ENCODE results near the gene VRK2.
"Not testable (repeated sequence)": the region's sequence is repeated elsewhere in the genome, so short reads cannot be mapped to it uniquely, and the experiment has no call there.

VRK2 gene

DNA sequence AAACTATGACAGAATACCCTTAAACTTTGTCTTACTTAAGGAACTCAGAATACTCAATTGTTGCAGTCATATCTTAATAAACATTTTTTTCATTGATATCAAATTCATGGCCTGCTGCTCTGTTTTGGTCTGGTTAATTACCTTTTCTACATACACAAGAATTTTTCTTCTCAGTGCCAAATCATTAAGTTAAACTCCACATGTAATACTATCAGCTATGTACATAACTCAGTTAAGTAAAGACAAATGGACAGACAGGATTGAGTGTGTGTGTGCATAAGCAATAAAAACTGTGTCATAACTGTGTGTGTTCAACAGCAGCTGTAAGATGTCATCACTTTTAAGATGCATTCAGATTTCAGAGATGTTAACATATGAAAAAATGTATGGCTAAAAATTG lies 34.4 kb downstream of the VRK2 start:
- no peak overlapping the region for H3K27ac ChIP-seq (ENCODE audit: low read length)
- H3K27me3 ChIP-seq (ENCODE audit: low read depth, low read length) = no peaks in the 10 kb centered on the region
- H3K4me1 ChIP-seq (ENCODE audit: control insufficient read depth in 1 of 2, insufficient read depth in 2 of 2, low read length in 2 of 2) = no peaks in the 10 kb centered on the region
- H3K36me3 ChIP-seq (ENCODE audit: control insufficient read depth in 1 of 2, insufficient read depth in 2 of 2, low read length in 2 of 2) = no peaks in the 10 kb centered on the region
- no peak overlapping the region for H3K4me3 ChIP-seq (ENCODE audit: low read depth in 1 of 2, low read length in 2 of 2)
- H3K9me3 ChIP-seq (ENCODE audit: control insufficient read depth in 1 of 2, low read length in 2 of 2) = no peaks in the 10 kb centered on the region

- Histone ChIP-seq H3K4me1 (ENCODE audit: control insufficient read depth in 1 of 2, insufficient read depth in 2 of 2, low read length in 2 of 2) (no peaks in the 10 kb centered on the region), H3K4me3 (ENCODE audit: low read depth in 1 of 2, low read length in 2 of 2) (no peak overlapping the region), H3K9me3 (ENCODE audit: control insufficient read depth in 1 of 2, low read length in 2 of 2) (peaks cover 0 to 5% of the 10 kb centered on the region in 2 donors), H3K27me3 (ENCODE audit: low read depth, low read length) (no peaks in the 10 kb centered on the region), H3K27ac (ENCODE audit: low read length) (no peak overlapping the region), H3K36me3 (ENCODE audit: control insufficient read depth in 1 of 2, insufficient read depth in 2 of 2, low read length in 2 of 2) (peaks cover 5 to 25% of the 10 kb centered on the region in 2 donors)
Measured at GRCh38 chr2:58089081-58089480, 42.5 kb downstream of the VRK2 start.

DNA sequence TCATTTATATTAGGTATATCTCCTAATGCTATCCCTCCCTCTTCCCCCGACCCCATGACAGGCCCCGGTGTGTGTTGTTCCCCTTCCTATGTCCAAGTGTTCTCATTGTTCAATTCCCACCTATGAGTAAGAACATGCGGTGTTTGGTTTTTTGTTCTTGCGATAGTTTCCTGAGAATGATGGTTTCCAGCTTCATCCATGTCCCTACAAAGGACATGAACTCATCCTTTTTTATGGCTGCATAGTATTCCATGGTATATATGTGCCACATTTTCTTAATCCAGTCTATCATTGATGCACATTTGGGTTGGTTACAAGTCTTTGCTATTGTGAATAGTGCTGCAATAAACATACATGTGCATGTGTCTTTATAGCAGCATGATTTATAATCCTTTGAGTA lies 46.2 kb downstream of the VRK2 start:
- not testable (repeated sequence) for H3K4me3 ChIP-seq (ENCODE audit: low read depth in 1 of 2, low read length in 2 of 2); H3K27me3 ChIP-seq (ENCODE audit: low read depth, low read length); H3K4me1 ChIP-seq (ENCODE audit: control insufficient read depth in 1 of 2, insufficient read depth in 2 of 2, low read length in 2 of 2); H3K9me3 ChIP-seq (ENCODE audit: control insufficient read depth in 1 of 2, low read length in 2 of 2); H3K27ac ChIP-seq (ENCODE audit: low read length)
- peaks cover 5 to 25% of the 10 kb centered on the region in 2 donors for H3K36me3 ChIP-seq (ENCODE audit: control insufficient read depth in 1 of 2, insufficient read depth in 2 of 2, low read length in 2 of 2)

GRCh38 chr2:58097025-58097424 lies 50.4 kb downstream of the VRK2 start:
- H3K36me3 ChIP-seq (ENCODE audit: control insufficient read depth in 1 of 2, insufficient read depth in 2 of 2, low read length in 2 of 2) = peaks cover 0 to 3% of the 10 kb centered on the region in 2 donors

DNA sequence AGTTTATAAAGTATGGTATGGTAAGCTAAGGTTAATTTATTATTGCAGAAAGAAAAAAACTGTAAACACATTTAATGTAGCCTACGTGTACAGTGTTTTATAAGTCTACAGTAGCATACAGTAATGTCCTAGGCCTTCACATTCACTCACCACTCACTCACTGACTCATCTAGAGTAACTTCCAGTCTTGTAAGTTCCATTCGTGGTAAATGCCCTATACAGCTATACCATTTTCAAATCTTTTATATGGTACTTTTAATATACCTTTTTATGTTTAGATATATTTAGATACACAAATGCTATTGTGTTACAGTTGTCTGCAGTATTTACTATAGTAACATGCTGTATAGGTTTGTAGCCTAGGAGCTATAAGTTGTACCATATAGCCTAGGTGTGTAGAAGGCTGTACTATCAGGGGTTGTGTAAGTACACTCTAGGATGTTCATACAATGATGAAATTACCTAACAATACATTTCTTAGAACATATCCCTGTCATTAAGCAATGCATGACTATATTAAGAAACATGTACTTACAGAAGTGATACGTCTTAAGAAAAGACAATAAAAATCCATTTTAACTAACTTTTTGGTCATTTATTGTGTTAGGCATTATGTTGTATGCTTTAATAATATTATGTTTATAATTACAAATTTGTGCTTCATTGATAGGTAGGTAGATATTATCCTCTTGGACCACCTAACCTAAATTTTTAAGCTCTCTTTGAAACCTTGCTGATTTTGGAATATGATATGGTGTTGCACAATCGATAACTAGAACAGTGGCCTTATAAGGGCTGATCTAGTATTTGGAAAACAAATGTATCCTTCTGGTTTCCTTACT lies 51.9 kb downstream of the VRK2 start:
- Histone ChIP-seq H3K36me3 (ENCODE audit: control insufficient read depth in 1 of 2, insufficient read depth in 2 of 2, low read length in 2 of 2) (no peaks in the 10 kb centered on the region), H3K4me1 (ENCODE audit: control insufficient read depth in 1 of 2, insufficient read depth in 2 of 2, low read length in 2 of 2) (no peaks in the 10 kb centered on the region), H3K27ac (ENCODE audit: low read length) (no peak overlapping the region), H3K4me3 (ENCODE audit: low read depth in 1 of 2, low read length in 2 of 2) (no peak overlapping the region), H3K27me3 (ENCODE audit: low read depth, low read length) (no peaks in the 10 kb centered on the region), H3K9me3 (ENCODE audit: control insufficient read depth in 1 of 2, low read length in 2 of 2) (no peaks in the 10 kb centered on the region)

More at GRCh38 chr2:58097025-58097424, 50.4 kb downstream of the VRK2 start:
- no peaks in the 10 kb centered on the region for H3K27me3 ChIP-seq (ENCODE audit: low read depth, low read length)
- H3K4me3 ChIP-seq (ENCODE audit: low read depth in 1 of 2, low read length in 2 of 2) = no peak overlapping the region
- H3K4me1 ChIP-seq (ENCODE audit: control insufficient read depth in 1 of 2, insufficient read depth in 2 of 2, low read length in 2 of 2) = no peaks in the 10 kb centered on the region
- H3K9me3 ChIP-seq (ENCODE audit: control insufficient read depth in 1 of 2, low read length in 2 of 2) = peaks cover 0 to 4% of the 10 kb centered on the region in 2 donors
- H3K27ac ChIP-seq (ENCODE audit: low read length) = no peak overlapping the region

DNA sequence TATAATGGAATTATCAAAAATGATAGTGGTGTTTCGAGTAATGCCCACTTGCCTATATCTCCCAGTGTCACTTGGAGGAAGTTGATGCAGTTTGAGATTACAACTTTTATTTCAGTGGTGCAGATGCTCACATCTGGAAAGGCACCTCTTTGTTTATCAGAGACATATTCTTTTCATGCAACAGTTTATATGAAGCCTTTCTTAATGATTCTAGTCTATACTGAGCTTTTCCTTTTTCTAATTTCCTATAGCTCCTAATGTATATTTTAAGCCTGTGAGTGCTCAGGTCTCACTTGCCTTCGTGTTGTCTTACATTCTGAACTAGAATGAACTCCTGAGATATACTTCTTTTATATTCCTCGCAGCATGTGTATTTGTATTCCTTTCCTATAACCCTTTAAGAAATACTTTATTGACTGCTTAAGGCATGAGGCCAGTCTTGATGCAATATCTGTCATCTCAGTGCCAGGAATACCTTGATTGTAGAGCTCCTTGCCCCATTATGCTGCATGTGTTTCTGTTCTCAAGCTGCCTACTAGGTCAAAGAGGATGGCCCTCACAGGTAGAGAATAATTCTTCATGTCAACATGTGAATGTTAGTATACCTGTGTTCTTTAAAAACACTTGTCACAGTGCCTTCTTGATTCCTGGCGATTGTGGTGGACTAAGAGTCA lies 52.6 kb downstream of the VRK2 start:
- no peak overlapping the region for H3K4me3 ChIP-seq (ENCODE audit: low read depth in 1 of 2, low read length in 2 of 2)
- H3K4me1 ChIP-seq (ENCODE audit: control insufficient read depth in 1 of 2, insufficient read depth in 2 of 2, low read length in 2 of 2) = no peaks in the 10 kb centered on the region
- no peaks in the 10 kb centered on the region for H3K27me3 ChIP-seq (ENCODE audit: low read depth, low read length)
- no peaks in the 10 kb centered on the region for H3K9me3 ChIP-seq (ENCODE audit: control insufficient read depth in 1 of 2, low read length in 2 of 2)
- no peak overlapping the region for H3K27ac ChIP-seq (ENCODE audit: low read length)
- H3K36me3 ChIP-seq (ENCODE audit: control insufficient read depth in 1 of 2, insufficient read depth in 2 of 2, low read length in 2 of 2) = no peaks in the 10 kb centered on the region

DNA sequence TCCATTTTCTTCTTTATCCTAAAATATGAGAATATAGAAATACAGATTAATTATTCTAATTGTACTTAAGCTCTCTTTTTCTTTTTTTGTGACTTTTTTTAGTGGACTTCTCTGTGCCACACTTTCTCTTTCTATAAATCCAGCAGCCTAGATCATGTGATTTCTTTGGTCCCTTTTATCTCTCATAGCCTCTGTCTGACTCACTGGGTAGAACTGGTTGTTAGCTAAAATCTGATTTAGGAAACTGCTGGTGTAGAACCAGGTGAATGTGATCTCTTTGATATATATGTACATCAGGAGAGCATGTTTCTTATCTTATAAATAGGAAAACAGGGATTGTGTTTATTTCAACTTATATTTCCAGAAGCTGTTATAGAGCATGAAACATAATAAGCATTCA lies 54.9 kb downstream of the VRK2 start:
- no peak overlapping the region for H3K4me3 ChIP-seq (ENCODE audit: low read depth in 1 of 2, low read length in 2 of 2)
- H3K27me3 ChIP-seq (ENCODE audit: low read depth, low read length) = no peaks in the 10 kb centered on the region
- H3K4me1 ChIP-seq (ENCODE audit: control insufficient read depth in 1 of 2, insufficient read depth in 2 of 2, low read length in 2 of 2) = no peaks in the 10 kb centered on the region
- no peak overlapping the region for H3K27ac ChIP-seq (ENCODE audit: low read length)
- no peaks in the 10 kb centered on the region for H3K9me3 ChIP-seq (ENCODE audit: control insufficient read depth in 1 of 2, low read length in 2 of 2)
- no peaks in the 10 kb centered on the region for H3K36me3 ChIP-seq (ENCODE audit: control insufficient read depth in 1 of 2, insufficient read depth in 2 of 2, low read length in 2 of 2)

DNA sequence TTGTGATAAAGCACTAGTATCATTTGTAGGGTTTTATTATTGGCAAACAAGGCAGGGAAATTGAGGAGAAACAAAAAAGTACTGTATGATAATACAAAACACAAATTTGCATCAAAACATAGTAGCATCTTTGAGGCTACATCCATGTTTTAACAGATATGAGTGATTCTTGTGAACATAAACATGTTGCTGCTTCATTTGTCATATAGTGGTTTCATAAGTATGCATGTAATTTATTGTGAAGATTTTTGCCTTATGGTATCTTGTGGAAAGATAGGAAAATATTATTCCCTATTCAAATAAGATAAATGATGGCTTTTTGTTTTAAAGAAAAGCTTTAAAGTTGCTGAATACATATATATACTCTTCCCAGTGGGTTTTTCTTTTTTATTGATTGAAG lies 60.3 kb downstream of the VRK2 start:
- no peaks in the 10 kb centered on the region for H3K27me3 ChIP-seq (ENCODE audit: low read depth, low read length)
- H3K36me3 ChIP-seq (ENCODE audit: control insufficient read depth in 1 of 2, insufficient read depth in 2 of 2, low read length in 2 of 2) = peaks cover 0 to 5% of the 10 kb centered on the region in 2 donors
- no peak overlapping the region for H3K4me3 ChIP-seq (ENCODE audit: low read depth in 1 of 2, low read length in 2 of 2)
- H3K4me1 ChIP-seq (ENCODE audit: control insufficient read depth in 1 of 2, insufficient read depth in 2 of 2, low read length in 2 of 2) = no peaks in the 10 kb centered on the region
- no peak overlapping the region for H3K27ac ChIP-seq (ENCODE audit: low read length)
- no peaks in the 10 kb centered on the region for H3K9me3 ChIP-seq (ENCODE audit: control insufficient read depth in 1 of 2, low read length in 2 of 2)

GRCh38 chr2:58107803-58108710 lies 61.5 kb downstream of the VRK2 start:
- Histone ChIP-seq H3K36me3 (ENCODE audit: control insufficient read depth in 1 of 2, insufficient read depth in 2 of 2, low read length in 2 of 2) (peaks cover 0 to 5% of the 10 kb centered on the region in 2 donors), H3K27me3 (ENCODE audit: low read depth, low read length) (no peaks in the 10 kb centered on the region), H3K27ac (ENCODE audit: low read length) (no peak overlapping the region), H3K4me1 (ENCODE audit: control insufficient read depth in 1 of 2, insufficient read depth in 2 of 2, low read length in 2 of 2) (no peaks in the 10 kb centered on the region), H3K9me3 (ENCODE audit: control insufficient read depth in 1 of 2, low read length in 2 of 2) (no peaks in the 10 kb centered on the region), H3K4me3 (ENCODE audit: low read depth in 1 of 2, low read length in 2 of 2) (no peak overlapping the region)

GRCh38 chr2:58109481-58109880 lies 62.9 kb downstream of the VRK2 start:
- H3K4me3 ChIP-seq (ENCODE audit: low read depth in 1 of 2, low read length in 2 of 2) = no peak overlapping the region
- no peaks in the 10 kb centered on the region for H3K27me3 ChIP-seq (ENCODE audit: low read depth, low read length)
- no peak overlapping the region for H3K27ac ChIP-seq (ENCODE audit: low read length)
- peaks cover 0 to 5% of the 10 kb centered on the region in 2 donors for H3K36me3 ChIP-seq (ENCODE audit: control insufficient read depth in 1 of 2, insufficient read depth in 2 of 2, low read length in 2 of 2)
- H3K9me3 ChIP-seq (ENCODE audit: control insufficient read depth in 1 of 2, low read length in 2 of 2) = no peaks in the 10 kb centered on the region
- no peaks in the 10 kb centered on the region for H3K4me1 ChIP-seq (ENCODE audit: control insufficient read depth in 1 of 2, insufficient read depth in 2 of 2, low read length in 2 of 2)

GRCh38 chr2:58110765-58111164 lies 64.2 kb downstream of the VRK2 start:
- Histone ChIP-seq H3K4me1 (ENCODE audit: control insufficient read depth in 1 of 2, insufficient read depth in 2 of 2, low read length in 2 of 2) (no peaks in the 10 kb centered on the region), H3K4me3 (ENCODE audit: low read depth in 1 of 2, low read length in 2 of 2) (no peak overlapping the region), H3K27ac (ENCODE audit: low read length) (no peak overlapping the region), H3K27me3 (ENCODE audit: low read depth, low read length) (no peaks in the 10 kb centered on the region), H3K36me3 (ENCODE audit: control insufficient read depth in 1 of 2, insufficient read depth in 2 of 2, low read length in 2 of 2) (peaks cover 0 to 5% of the 10 kb centered on the region in 2 donors), H3K9me3 (ENCODE audit: control insufficient read depth in 1 of 2, low read length in 2 of 2) (no peaks in the 10 kb centered on the region)
